ENCODE data around the gene USP26. TPM values are rescaled to one million over a fixed set of nuclear protein-coding genes. Genes with fewer than 3 reads are reported as not detected.
"Not testable (repeated sequence)": the region's sequence is repeated elsewhere in the genome, so short reads cannot be mapped to it uniquely, and the experiment has no call there.

USP26 gene
- total and polyA plus RNA-seq, 12 donors, result not detected

DNA sequence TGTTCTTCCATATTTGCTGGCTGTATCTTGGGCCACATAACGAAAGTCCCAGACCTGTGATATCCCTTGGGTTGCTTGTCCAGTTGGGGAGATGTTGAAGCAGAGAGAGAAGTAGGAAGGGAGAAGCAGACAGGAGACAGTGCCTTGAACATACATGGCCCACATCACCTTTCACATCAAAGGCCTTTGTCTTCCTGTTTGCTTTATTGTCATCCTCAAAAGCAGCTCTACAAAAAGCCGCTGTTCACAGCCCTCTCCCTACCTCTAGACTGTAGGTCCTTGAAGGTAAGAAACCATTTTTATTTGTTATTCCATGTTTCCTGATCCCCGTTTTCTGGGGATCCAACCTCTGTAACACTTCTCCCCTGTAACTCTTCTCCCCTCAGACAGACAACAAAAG is 14.9 kb downstream of the USP26 start:
- no peaks in the 10 kb centered on the region for H3K9me3 ChIP-seq (replicated peaks in 1 of 3)
- 46 to 73% (median 58%) methylated on average over 3 of the region's 3 CpGs for WGBS, 4 donors
- peaks cover 11% of the 10 kb centered on the region for H3K27me3 ChIP-seq
- intact Hi-C loops (cut with DNase I), result no loop called here
- H3K4me1 ChIP-seq (replicated peaks in 1 of 2), result no peaks in the 10 kb centered on the region
- no peak for TF ChIP-seq POLR2A (IDR thresholded peaks at IDR 0.05)
- TF ChIP-seq, protein P1, sequence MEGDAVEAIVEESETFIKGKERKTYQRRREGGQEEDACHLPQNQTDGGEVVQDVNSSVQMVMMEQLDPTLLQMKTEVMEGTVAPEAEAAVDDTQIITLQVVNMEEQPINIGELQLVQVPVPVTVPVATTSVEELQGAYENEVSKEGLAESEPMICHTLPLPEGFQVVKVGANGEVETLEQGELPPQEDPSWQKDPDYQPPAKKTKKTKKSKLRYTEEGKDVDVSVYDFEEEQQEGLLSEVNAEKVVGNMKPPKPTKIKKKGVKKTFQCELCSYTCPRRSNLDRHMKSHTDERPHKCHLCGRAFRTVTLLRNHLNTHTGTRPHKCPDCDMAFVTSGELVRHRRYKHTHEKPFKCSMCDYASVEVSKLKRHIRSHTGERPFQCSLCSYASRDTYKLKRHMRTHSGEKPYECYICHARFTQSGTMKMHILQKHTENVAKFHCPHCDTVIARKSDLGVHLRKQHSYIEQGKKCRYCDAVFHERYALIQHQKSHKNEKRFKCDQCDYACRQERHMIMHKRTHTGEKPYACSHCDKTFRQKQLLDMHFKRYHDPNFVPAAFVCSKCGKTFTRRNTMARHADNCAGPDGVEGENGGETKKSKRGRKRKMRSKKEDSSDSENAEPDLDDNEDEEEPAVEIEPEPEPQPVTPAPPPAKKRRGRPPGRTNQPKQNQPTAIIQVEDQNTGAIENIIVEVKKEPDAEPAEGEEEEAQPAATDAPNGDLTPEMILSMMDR (IDR thresholded peaks at IDR 0.05), result no peak
- no peak overlapping the region for H3K4me3 ChIP-seq
- no peak for DNase-seq
- H3K27ac ChIP-seq, result no peak overlapping the region
- no peaks in the 10 kb centered on the region for H3K36me3 ChIP-seq (replicated peaks in 1 of 2)

DNA sequence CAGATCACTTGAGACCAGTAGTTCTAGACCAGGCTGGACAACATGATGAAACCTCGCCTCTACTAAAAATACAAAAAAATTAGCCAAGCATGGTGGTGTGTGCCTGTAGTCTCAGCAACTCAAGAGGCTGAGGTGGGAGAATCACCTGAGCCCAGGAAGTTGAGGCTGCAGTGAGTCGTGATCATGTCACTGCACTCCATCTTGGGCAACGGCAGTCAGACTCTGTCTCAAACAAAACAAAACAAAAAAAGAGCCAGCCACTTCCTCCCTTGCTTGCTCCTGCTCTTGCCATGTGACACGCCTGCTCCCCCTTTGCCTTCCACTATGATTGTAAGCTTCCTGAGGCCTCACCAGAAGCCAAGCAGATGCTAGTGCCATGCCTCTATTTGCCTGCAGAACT is 19.1 kb downstream of the USP26 start:
- DNase-seq; H3K4me1 ChIP-seq (replicated peaks in 1 of 2); H3K27ac ChIP-seq; H3K4me3 ChIP-seq; H3K27me3 ChIP-seq; intact Hi-C loops (cut with DNase I); H3K36me3 ChIP-seq (replicated peaks in 1 of 2); H3K9me3 ChIP-seq (replicated peaks in 1 of 3): not testable (repeated sequence)
- 60 to 79% (median 73%) methylated on average over 4 of the region's 4 CpGs for WGBS, 4 donors

DNA sequence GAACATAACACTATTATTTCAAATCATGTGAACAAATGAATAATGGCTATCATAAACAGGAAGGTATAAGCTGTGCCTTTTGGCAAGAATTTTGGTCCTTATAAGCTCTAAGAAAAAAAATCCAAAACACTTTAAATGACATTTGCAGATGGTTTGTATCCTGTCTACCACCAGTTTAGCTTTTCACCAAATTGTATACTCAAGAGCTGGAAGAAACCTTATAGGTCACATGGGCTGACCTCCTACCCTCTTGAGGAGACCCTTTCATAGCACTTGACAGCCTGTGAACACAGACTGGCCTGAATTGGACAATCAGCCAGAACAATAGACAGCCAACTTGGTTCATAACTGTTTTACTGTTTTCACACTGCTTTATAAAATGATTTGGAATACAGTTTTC is 24.3 kb downstream of the USP26 start:
- H3K9me3 ChIP-seq (replicated peaks in 1 of 3), result no peaks in the 10 kb centered on the region
- no peak overlapping the region for H3K4me3 ChIP-seq
- no peaks in the 10 kb centered on the region for H3K4me1 ChIP-seq (replicated peaks in 1 of 2)
- DNase-seq, result no peak
- intact Hi-C loops (cut with DNase I), result no loop called here
- H3K27me3 ChIP-seq, result peaks cover 8% of the 10 kb centered on the region
- TF ChIP-seq, protein P1 (IDR thresholded peaks at IDR 0.05), result no peak
- H3K27ac ChIP-seq, result no peak overlapping the region
- H3K36me3 ChIP-seq (replicated peaks in 1 of 2), result no peaks in the 10 kb centered on the region

DNA sequence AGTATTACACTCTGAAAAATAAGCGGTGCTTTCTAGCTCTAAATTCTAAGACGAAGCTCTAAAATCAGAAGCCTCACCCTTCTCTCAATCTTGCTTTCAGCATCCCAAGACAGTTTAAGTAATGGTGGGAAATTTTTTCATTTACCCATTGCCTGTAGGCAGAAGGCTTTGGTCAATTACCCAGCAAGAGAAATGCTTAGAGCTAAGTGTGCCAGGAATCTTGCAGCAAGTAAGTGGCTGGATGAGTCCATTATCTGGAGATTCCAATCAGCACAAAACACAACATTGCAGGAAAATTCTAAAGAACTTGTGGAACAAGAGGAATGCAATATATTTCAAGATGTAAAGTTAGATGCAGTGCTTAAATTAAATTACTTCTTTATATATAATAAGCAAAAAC is 28.4 kb downstream of the USP26 start:
- no peak overlapping the region for H3K27ac ChIP-seq
- DNase-seq, result no peak
- intact Hi-C loops (cut with DNase I), result no loop called here
- H3K4me1 ChIP-seq (replicated peaks in 1 of 2), result no peaks in the 10 kb centered on the region
- H3K4me3 ChIP-seq, result no peak overlapping the region
- WGBS, 4 donors, result 71 to 85% (median 79%) methylated on average over 2 of the region's 2 CpGs
- no peaks in the 10 kb centered on the region for H3K36me3 ChIP-seq (replicated peaks in 1 of 2)
- H3K27me3 ChIP-seq, result peaks cover 8% of the 10 kb centered on the region
- no peaks in the 10 kb centered on the region for H3K9me3 ChIP-seq (replicated peaks in 1 of 3)
- TF ChIP-seq, protein P1 (IDR thresholded peaks at IDR 0.05), result no peak
- TF ChIP-seq POLR2A (IDR thresholded peaks at IDR 0.05), result no peak

DNA sequence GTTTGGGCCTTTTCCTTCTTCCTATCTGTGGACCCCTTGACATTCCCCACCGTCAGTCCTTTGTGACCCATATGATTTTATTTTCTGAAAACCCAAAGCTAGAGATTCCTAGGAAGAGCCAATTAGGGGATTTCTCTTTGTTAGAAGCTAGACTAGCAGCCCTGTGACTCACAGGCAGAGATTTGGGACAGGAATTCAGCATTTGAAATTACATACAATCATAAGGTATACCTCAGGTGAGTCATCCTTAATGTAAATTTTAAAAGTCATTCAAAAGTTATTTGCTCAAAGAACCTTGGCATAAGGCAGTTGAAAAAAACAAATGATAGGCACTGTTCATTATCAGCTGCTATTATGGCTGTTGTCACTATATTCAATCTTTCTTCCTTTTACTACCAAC is 40.6 kb downstream of the USP26 start:
- no peak for DNase-seq
- Histone ChIP-seq H3K4me1 (replicated peaks in 1 of 2) (no peaks in the 10 kb centered on the region), H3K27ac (no peak overlapping the region), H3K4me3 (no peak overlapping the region), H3K36me3 (replicated peaks in 1 of 2) (no peaks in the 10 kb centered on the region), H3K27me3 (peaks cover 15% of the 10 kb centered on the region), H3K9me3 (replicated peaks in 1 of 3) (no peaks in the 10 kb centered on the region)
- intact Hi-C loops (cut with DNase I), result no loop called here
- 64 to 88% (median 75%) methylated on average over 1 of the region's 1 CpG for WGBS, 4 donors
- TF ChIP-seq POLR2A (IDR thresholded peaks at IDR 0.05), result no peak
- TF ChIP-seq, protein P1 (IDR thresholded peaks at IDR 0.05), result no peak
